Suppressor macrophage treated with lipopolysaccharide for 4 hours (primary cell): ENCODE measurements around the gene COL4A2.
"Not testable (repeated sequence)": the region's sequence is repeated elsewhere in the genome, so short reads cannot be mapped to it uniquely, and the experiment has no call there.

ENCODE experiments used
- DNase-seq: peaks from one replicate; pipeline ENCODE4 v3.0.0-alpha.2; 2020

Gene COL4A2

GRCh38 chr13:110483386-110483968 lies 176.4 kb downstream of the COL4A2 start:
- DNase-seq: no peak

GRCh38 chr13:110484290-110485048 lies 177.4 kb downstream of the COL4A2 start:
- no peak for DNase-seq

GRCh38 chr13:110485604-110486003 lies 178.5 kb downstream of the COL4A2 start:
- DNase-seq: no peak

GRCh38 chr13:110486061-110486715 lies 179.1 kb downstream of the COL4A2 start:
- DNase-seq: no peak

GRCh38 chr13:110486880-110487279 lies 179.8 kb downstream of the COL4A2 start:
- not testable (repeated sequence) for DNase-seq

- no peak for DNase-seq
These were observed 183.1 kb downstream of the COL4A2 start for GRCh38 chr13:110490009-110490770.

- no peak for DNase-seq
These were observed 185.0 kb downstream of the COL4A2 start for GRCh38 chr13:110491869-110492678.

GRCh38 chr13:110492679-110493593 lies 185.9 kb downstream of the COL4A2 start:
- DNase-seq: no peak

GRCh38 chr13:110493613-110494012 lies 186.5 kb downstream of the COL4A2 start:
- no peak for DNase-seq

GRCh38 chr13:110495376-110495775 lies 188.3 kb downstream of the COL4A2 start:
- no peak for DNase-seq

- no peak for DNase-seq
These were observed 188.8 kb downstream of the COL4A2 start for GRCh38 chr13:110495881-110496280.

GRCh38 chr13:110496281-110496680 lies 189.2 kb downstream of the COL4A2 start:
- DNase-seq: no peak

GRCh38 chr13:110497003-110497402 lies 189.9 kb downstream of the COL4A2 start:
- no peak for DNase-seq

- DNase-seq: not testable (repeated sequence)
These were observed 190.8 kb downstream of the COL4A2 start for GRCh38 chr13:110497896-110498295.

- DNase-seq: no peak
These were observed 191.2 kb downstream of the COL4A2 start for GRCh38 chr13:110498327-110498726.

- no peak for DNase-seq
These were observed 191.7 kb downstream of the COL4A2 start for GRCh38 chr13:110498765-110499164.

- DNase-seq: no peak
These were observed 192.7 kb downstream of the COL4A2 start for GRCh38 chr13:110499621-110500281.

GRCh38 chr13:110500341-110500740 lies 193.3 kb downstream of the COL4A2 start:
- DNase-seq: no peak

GRCh38 chr13:110501188-110501587 lies 194.1 kb downstream of the COL4A2 start:
- DNase-seq: no peak

GRCh38 chr13:110503037-110503901 lies 196.2 kb downstream of the COL4A2 start:
- no peak for DNase-seq
